Measurements from ENCODE around the gene REEP3.

DNA sequence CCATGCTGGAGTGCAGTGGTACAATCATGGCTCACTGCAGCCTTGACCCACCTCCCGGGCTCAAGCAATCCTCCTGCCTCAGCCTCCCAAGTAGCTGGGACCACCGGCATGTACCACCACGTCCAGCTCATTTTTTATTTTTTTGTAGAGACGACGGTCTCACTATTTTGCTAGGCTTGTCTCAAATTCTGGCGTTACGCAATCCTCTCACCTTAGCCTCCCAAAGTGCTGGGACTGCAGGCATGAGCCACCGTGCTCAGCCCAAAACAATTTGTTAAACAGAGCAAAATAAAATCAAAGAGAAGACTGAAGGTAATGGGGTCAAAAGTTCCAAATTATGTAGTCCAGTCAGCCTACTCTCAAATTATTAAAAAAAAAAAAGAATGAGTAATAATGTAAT is 46.7 kb upstream of the REEP3 start:
- TF ChIP-seq, protein P1, sequence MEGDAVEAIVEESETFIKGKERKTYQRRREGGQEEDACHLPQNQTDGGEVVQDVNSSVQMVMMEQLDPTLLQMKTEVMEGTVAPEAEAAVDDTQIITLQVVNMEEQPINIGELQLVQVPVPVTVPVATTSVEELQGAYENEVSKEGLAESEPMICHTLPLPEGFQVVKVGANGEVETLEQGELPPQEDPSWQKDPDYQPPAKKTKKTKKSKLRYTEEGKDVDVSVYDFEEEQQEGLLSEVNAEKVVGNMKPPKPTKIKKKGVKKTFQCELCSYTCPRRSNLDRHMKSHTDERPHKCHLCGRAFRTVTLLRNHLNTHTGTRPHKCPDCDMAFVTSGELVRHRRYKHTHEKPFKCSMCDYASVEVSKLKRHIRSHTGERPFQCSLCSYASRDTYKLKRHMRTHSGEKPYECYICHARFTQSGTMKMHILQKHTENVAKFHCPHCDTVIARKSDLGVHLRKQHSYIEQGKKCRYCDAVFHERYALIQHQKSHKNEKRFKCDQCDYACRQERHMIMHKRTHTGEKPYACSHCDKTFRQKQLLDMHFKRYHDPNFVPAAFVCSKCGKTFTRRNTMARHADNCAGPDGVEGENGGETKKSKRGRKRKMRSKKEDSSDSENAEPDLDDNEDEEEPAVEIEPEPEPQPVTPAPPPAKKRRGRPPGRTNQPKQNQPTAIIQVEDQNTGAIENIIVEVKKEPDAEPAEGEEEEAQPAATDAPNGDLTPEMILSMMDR (IDR thresholded peaks at IDR 0.05): no peak
- no peak for TF ChIP-seq ZFX (IDR thresholded peaks at IDR 0.05; ENCODE audit: borderline replicate concordance)
